SK-N-MC (cell line): ENCODE data around the gene PRR20E.

Experiments
- DNase-seq: peaks from one replicate; pipeline ENCODE4 v3.0.0-alpha.2; 2011; ENCODE audit warnings: low read depth, low spot score
- H3K27ac ChIP-seq: fragments of 200-600 bp; sonication (generic); 2 replicates; pipeline ENCODE4 v1.5.1; 2016; ENCODE audit warnings: mixed run types
- H3K36me3 ChIP-seq: fragments of 200-600 bp; sonication (generic); 2 replicates; pipeline ENCODE4 v1.6.1; 2017; ENCODE audit warnings: antibody characterized with exemption, low read length, mixed read lengths; ENCODE audit not compliant: insufficient read depth
- H3K4me3 ChIP-seq: fragments of 200-600 bp; sonication (generic); 2 replicates; pipeline ENCODE4 v1.5.1; 2016
- H3K9ac ChIP-seq: fragments of 200-600 bp; sonication (generic); 2 replicates; pipeline ENCODE4 v1.8.0; 2017; ENCODE audit warnings: mixed run types, mixed read lengths; ENCODE audit not compliant: insufficient read length
- H3K9me3 ChIP-seq: fragments of 200-600 bp; sonication (generic); 2 replicates; pipeline ENCODE4 v1.6.1; 2017; ENCODE audit warnings: low read depth, mild to moderate bottlenecking, antibody characterized with exemption, low read length, moderate library complexity, mixed read lengths
- EZH2 ChIP-seq: fragments of 200-600 bp; sonication (generic); IDR thresholded peaks from one replicate; pipeline ENCODE4 v1.6.1; 2017; ENCODE audit warnings: antibody characterized with exemption
- FOXP2 ChIP-seq: optimal IDR thresholded peaks from 2 replicates; pipeline ENCODE3; 2011; ENCODE audit warnings: mild to moderate bottlenecking, moderate library complexity; ENCODE audit not compliant: insufficient read depth; ENCODE audit errors: extremely low read length, control extremely low read depth
- POLR2AphosphoS5 ChIP-seq: IDR thresholded peaks from 2 replicates; pipeline ENCODE4 v1.6.1; 2012; ENCODE audit warnings: mild to moderate bottlenecking, low read depth, low read length, borderline replicate concordance

PRR20E gene

DNA sequence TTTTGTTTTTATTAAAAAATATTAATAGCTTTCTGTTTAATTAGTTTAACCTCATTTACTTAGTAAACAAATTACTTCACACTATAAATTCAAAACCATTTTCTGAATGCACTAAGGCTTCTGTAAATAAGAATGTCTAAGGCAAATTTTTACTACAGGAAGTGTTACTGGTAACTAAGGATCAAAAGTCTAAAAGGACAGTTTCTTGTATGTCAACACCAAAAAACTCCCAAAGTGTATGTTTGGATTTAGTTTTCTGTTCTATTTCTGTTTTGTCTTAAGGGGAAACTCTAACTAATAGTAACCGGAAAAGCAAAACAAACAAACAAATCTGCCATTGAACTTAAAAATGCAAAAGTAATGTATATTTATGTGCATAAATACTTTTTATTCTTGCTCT is 24.7 kb downstream of the PRR20E start:
- TF ChIP-seq FOXP2 = no peak
- TF ChIP-seq EZH2 = no peak
- TF ChIP-seq POLR2AphosphoS5 = no peak
- Histone ChIP-seq H3K4me3 (no peak overlapping the region), H3K27ac (no peak overlapping the region), H3K9me3 (no peaks in the 10 kb centered on the region), H3K9ac (no peak overlapping the region), H3K36me3 (no peaks in the 10 kb centered on the region)
- DNase-seq = no peak

DNA sequence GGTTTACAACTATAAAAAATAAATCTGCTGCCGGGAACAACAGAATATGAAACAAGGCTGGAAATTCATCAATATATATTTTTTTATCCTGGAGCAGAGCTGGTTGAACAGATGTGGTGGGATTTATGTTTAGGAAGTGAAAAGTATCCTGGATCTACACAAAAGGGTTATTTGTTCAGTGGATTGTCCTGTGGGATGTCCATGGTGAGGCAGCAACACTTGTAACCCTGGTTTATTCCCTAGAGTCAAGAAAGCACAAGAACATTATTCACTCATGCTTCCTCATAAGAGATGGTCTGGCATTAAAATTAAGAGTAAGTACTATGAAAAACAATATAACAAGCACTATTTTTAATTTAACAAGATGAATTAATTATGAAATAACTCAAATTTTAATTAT is 46.0 kb downstream of the PRR20E start:
- Histone ChIP-seq H3K4me3 (no peak overlapping the region), H3K9ac (no peak overlapping the region), H3K27ac (no peak overlapping the region), H3K9me3 (no peaks in the 10 kb centered on the region), H3K36me3 (no peaks in the 10 kb centered on the region)
- TF ChIP-seq EZH2 = no peak
- no peak for TF ChIP-seq POLR2AphosphoS5
- no peak for TF ChIP-seq FOXP2
- no peak for DNase-seq
